ENCODE results near the gene FAM171A2.

- no peak for TF ChIP-seq GATA3 (IDR thresholded peaks at IDR 0.05; ENCODE audit: low read depth, low read length)
- no peak for TF ChIP-seq GATA2 (IDR thresholded peaks at IDR 0.05; ENCODE audit: low read depth, low read length)
Observed at GRCh38 chr17:44310609-44311376, 52.9 kb downstream of the FAM171A2 start.

Measured in SH-SY5Y (cell line).